ENCODE results near the gene PPM1M.
A peak's percentile ranks its signal among the peaks of the same experiment; 100 is the strongest.

Gene PPM1M, protein sequence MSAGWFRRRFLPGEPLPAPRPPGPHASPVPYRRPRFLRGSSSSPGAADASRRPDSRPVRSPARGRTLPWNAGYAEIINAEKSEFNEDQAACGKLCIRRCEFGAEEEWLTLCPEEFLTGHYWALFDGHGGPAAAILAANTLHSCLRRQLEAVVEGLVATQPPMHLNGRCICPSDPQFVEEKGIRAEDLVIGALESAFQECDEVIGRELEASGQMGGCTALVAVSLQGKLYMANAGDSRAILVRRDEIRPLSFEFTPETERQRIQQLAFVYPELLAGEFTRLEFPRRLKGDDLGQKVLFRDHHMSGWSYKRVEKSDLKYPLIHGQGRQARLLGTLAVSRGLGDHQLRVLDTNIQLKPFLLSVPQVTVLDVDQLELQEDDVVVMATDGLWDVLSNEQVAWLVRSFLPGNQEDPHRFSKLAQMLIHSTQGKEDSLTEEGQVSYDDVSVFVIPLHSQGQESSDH

DNA sequence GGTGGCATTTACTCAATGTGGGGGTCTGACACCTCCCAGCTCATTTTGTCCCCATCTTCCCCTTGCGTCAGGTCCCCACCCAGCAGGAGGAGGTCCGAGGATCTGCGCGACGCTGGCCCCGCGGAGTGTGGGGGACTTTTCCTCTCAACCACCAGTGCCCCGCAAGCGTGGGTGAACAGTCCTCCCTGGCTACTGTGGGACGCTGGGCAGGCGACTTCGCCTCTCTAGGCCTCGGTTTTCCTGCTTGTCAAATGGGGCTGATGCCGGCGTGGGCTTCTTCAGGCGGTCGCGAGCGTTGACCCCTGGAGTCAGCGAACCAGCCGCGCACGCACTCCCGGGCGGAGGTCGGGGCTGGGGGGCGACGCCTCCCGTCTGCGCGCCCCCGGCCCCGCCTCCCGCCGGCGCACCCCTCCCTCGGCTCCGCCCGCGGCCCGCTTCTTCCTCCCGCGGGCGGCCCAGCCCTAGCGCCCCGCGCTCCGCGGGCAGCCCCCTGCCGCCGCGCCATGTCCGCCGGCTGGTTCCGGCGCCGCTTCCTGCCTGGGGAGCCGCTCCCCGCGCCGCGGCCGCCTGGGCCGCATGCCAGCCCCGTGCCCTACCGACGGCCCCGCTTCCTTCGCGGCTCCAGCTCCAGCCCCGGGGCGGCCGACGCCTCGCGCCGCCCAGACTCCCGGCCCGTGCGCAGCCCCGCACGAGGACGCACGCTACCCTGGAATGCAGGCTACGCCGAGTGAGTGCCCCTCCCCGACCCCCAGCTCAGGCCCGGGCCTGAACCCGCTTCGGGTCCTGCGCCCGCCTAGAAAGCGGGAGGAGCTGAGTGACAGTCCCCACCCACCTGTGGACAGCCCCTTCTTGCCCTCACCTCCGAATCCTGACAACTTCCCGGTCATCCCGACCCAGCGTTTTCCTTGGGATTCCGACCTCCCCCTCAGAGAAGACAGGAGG is at the start of gene PPM1M:
Gene PPM1M, plus strand, starts transcription at position 438 of the 942 bp plus-strand sequence. Its CDS starts 66 bp downstream, at position 504.
- no peak for DNase-seq

DNA sequence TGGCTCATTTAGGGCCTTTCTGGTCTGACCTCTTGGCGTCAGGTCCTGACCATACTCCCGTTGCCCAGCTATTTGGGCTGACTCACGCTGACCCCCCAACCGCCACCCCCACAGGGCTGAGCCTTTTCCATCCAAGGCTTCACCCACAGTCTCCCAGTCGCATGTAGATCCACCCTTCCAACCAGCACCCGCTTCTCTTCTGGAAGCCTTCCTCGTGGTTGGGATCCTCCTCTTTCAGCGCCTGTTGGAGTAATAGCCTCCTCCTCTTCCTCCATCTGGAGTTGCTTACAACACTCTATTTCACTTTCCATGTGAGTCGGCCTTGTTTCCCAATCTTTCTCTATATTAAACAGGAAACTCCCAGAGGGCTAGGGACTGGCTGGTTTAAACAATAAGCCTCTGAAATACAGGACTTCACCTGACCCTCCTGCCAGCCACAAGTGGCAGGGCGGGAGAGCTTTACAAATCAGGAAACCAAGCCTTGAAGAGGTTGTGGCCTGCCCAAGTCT is 49.7 kb upstream of the PPM1M start:
- DNase-seq = no peak

DNA sequence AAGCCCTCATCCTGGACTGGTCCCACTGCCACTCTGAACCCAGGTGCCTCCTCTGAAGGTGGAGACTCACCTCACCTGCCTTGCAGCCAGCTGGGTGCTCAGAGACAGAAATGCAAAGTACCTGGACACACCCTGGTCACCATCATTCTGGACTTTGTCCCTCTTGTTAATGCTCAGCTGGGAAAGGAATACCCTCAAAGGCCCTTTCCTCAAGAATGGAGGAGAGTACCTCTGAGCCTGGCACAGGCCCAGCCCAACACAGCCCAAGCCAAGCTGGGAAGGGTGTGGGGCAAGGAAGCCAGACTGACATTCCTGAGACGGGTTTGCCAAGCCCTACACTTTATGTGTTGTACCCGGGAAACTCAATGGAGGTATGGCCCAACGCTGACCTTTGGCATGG is 48.6 kb upstream of the PPM1M start:
- DNase-seq = no peak

DNA sequence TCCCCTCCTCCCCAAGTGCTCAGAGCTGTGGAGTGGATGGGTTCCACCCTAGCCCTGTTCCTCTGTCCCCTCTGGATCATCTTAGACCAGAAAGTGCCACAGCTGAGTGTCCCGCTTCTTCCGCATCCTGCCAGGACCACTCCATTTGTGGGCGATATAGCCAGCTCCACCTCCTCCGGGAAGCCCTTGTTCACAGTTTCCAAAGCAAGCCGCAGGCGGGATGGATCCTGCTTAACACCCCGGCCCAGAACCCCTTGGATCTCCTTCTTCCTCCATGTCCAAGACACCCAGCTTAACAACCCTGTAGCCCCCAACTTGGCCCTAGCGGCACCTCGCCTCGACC is 48.1 kb upstream of the PPM1M start:
- no peak for DNase-seq

DNA sequence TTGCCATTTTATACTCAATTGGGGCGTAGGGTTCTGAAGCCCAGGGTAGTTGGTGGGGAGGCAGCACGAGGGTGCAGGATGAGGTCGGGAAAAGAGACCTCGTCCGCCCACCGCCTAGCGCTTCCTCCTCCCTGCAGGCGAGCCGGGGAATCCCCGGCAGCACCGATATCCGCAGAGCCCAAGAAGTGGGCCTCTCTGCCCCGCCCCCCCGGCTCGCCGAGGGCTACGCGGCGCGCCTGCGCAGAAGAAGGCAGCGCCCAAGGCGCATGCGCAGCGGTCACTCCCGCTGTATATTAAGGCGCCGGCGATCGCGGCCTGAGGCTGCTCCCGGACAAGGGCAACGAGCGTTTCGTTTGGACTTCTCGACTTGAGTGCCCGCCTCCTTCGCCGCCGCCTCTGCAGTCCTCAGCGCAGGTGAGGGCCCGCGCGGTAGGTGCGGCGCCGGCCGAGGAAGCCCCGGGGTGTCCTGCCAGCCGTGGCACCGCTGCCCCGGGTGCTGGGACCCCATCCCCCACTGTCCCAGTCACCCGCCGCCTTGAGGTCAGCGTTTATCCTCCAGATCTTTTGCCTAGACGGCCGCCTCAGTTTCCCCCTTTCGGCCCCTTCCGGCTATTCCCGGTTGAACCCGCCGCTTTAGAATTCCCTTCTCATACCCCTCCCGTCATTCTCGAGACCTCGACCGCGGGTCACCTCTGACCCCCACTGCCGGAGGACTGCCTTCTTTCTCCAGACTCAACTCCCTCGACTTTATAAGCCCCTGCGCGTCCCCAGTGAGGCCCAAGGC is 47.5 kb upstream of the PPM1M start, which contains the start of gene ALAS1:
Gene ALAS1, plus strand, starts transcription at position 319 of the 784 bp plus-strand sequence. CDS start 1,082 bp downstream, outside the sequence.
- DNase-seq = peak; percentile 41

DNA sequence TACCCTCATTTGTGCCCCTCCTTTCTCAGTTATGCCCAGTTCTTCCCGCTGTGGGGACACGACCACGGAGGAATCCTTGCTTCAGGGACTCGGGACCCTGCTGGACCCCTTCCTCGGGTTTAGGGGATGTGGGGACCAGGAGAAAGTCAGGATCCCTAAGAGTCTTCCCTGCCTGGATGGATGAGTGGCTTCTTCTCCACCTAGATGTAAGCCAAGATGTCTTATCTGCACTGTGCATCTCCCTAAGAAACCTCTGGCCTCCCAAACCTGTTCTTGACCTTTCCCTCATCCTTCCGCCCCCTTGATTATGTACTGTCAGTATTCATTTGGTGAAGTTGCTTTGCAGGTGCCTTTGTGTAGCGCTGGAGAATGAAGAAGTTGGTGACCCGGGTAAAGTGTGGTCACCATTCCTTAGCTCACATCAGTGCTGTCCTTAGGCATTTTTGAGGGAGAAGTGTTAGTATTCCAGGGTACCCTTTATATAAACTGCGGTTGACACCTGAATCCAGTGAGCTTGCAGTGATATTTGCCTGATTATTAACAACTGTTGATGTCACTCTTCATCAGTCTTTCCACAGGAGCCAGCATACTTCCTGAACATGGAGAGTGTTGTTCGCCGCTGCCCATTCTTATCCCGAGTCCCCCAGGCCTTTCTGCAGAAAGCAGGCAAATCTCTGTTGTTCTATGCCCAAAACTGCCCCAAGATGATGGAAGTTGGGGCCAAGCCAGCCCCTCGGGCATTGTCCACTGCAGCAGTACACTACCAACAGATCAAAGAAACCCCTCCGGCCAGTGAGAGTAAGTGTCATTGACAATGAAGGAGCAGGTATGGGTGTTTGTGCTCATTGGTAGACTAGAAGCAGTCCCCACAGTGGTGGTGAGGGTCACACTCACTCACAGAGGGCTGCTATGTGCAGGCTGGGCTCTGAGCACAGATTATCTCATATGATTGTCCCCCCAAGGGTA is 46.6 kb upstream of the PPM1M start:
- DNase-seq = no peak

DNA sequence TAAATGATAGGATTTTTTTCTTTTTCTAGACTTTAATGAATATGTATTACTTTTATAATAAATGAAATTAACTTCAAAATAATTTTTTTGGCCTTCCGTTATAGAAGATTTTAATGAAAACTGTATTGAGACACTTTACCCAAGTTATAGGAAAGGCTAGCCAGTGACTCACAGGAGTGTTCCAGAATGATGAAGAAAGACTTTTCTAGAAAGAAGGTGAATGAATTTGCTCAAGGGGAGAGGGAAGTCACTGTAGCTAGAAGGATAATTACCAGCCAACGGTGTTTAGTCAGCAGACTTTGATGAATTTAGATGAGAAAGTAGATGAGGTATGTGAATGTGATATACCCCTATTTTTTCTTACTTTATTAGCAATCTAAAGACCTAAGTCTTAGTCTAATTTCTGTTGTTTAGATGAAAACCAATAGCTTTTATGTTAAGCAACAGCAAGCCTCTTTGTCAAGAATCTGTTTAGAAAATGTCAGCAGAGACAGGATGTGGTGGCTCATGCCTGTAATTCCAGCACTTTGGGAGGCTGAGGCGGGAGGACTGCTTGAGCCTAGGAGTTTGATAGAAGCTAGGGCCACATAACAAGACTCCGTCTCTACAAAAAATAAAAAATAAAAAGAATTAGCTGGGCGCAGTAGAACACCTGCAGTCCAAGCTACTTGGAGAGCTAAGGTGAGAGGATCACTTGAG is 44.4 kb upstream of the PPM1M start:
- no peak for DNase-seq

DNA sequence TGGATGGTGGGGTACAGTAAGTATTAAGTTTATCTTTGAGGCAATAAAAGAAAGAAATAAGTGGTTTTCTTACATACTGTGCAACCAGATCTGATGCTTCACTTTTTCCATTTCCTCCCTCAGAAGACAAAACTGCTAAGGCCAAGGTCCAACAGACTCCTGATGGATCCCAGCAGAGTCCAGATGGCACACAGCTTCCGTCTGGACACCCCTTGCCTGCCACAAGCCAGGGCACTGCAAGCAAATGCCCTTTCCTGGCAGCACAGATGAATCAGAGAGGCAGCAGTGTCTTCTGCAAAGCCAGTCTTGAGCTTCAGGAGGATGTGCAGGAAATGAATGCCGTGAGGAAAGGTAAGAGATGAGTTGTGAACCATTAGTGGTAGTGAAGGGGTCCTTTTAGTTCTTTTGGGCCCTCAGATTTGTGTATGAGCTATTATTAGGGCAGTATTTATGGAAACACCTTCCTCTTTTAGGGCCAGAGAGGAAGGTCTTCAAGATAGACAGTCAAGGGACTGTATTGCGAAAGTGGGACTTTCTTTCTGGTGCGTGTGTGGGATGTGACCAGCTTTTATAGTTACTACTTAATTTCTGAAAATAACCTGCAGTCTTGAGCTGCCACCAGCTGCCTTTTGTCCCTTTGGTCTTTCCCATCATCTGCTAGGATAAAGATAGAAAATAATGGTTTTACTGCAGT is 43.0 kb upstream of the PPM1M start:
- no peak for DNase-seq

DNA sequence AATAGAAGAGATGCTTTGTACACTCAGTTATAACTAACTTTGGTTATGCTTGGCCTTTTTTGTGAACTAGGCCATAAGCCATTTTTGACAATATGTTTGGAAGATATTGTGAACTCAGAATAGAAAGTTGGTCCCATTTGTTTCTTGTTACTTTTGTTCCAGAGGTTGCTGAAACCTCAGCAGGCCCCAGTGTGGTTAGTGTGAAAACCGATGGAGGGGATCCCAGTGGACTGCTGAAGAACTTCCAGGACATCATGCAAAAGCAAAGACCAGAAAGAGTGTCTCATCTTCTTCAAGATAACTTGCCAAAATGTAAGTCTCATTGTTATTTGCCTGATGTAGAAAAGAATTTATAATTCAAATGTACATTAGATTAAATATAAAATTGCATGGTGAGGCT is 41.9 kb upstream of the PPM1M start:
- no peak for DNase-seq

DNA sequence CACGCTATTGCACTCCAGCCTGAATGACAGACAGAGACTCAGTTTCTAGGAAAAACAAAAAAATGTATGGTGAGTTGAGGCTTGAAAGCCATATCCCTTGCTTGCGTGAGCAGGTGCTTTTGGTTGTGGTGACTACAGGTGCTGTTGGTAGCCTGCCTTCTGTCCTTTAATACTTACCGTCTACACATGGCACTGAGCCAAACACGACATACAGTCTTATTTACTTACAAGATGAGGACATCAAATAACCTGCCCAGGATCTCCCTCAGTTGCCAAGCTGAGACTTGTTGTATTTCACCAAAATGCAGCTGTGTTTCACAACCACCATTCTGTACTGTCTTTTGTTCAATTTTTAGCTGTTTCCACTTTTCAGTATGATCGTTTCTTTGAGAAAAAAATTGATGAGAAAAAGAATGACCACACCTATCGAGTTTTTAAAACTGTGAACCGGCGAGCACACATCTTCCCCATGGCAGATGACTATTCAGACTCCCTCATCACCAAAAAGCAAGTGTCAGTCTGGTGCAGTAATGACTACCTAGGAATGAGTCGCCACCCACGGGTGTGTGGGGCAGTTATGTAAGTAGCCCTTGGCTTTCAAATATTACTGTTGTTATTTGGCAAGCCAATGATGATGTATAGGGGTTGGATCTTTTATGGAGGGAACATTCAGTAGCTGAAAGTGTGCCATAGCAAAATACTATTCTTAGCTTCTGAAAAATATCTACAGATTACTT is 41.1 kb upstream of the PPM1M start:
- no peak for DNase-seq

DNA sequence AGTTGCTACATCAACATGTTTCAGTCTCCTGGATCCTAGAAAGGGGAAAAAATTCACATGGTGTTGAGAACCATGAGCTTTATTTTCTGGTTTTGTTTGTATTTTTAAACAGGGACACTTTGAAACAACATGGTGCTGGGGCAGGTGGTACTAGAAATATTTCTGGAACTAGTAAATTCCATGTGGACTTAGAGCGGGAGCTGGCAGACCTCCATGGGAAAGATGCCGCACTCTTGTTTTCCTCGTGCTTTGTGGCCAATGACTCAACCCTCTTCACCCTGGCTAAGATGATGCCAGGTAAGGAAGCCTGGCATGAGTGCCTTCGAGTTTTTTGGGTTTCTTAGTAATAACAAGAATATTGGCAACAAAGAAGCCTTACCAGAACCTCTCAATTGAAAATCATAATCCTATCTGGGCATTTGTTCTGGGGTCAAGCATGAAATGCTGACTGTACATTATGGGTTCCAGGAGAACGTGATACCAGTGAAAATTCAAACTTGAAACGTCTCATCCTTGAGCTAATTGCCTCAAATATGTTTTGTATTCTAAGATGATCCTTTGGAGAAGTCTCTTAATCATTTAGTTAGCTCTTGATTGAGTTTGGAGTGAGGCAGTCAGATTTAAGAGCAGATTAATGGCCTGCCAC is 39.7 kb upstream of the PPM1M start:
- DNase-seq = no peak

DNA sequence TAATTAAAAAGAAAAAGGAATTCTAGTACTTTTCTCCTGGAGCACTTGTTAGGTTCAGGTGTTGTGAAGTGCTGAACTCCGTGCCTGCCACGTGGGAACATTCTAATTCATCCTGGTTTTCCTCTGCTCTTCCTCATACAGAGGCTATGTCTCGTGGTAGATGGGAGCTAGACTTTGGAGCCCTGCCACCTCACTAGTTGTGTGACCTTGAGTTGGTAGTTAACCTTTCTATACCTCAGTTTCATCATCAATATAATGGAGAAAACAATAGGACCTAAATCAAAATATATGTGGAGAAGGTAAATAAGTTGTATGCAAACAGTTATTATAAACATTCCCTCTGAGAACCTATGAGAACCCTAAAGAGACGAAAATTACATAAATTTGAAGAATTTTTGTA is 37.0 kb upstream of the PPM1M start:
- no peak for DNase-seq

DNA sequence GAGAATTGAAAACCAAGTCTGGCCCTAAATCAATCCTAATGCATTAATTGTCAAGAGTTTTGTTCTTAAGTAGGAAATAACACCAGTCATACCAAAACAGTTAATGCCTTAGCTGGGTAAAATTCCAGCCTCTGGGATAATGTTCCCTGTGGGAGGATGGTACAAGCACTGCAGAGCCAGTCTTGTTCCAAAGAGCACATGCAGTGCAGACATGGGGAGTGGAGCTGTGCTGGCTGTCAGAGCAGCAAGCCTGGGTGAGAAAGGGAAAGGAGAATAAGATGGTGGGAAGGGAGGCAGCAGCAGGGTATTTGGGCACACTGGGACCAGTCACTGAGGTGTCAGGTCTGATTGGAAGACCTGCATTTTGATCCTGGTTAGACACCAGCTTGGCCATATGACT is 35.5 kb upstream of the PPM1M start:
- no peak for DNase-seq

DNA sequence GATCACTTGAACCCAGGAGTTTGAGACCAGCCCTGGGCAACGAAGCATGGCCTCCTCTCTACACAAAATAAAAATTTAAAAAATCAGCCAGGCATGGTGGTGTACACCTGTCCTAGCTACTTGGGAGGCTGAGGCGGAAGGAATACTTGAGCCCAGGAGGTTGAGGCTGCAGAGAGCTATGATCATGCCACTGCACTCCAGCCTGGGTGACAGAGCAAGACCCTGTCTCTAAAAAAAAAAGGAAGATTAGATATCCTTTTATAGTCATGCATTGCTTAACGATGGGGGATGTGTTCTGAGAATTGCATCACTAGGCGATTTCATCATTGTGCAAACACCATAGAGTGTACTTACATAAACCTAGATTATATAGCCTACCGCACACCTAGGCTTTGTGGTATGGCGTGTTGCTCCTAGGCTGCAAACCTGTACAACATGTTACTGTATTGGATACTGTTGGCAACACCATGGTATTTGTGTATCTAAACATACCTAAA is 35.0 kb upstream of the PPM1M start:
- no peak for DNase-seq

DNA sequence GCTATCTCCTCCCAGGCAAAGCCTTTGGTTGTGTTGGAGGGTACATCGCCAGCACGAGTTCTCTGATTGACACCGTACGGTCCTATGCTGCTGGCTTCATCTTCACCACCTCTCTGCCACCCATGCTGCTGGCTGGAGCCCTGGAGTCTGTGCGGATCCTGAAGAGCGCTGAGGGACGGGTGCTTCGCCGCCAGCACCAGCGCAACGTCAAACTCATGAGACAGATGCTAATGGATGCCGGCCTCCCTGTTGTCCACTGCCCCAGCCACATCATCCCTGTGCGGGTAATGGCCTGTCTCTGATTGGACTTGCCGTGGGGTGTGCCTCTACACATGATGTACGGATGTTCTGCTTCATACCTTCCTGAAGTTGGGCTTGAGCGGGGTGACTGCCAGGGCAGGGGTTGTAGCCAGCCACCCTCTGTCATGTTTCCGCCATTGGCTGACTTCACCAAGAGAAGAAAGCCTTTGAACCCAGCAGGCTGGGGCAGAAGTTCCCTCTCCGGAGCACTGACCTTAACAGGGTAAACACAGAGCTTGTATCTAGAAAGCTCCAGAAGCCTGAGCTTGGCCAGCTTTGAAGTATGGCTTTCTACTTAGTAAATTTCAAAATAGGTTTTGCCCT is 34.2 kb upstream of the PPM1M start:
- DNase-seq = no peak

DNA sequence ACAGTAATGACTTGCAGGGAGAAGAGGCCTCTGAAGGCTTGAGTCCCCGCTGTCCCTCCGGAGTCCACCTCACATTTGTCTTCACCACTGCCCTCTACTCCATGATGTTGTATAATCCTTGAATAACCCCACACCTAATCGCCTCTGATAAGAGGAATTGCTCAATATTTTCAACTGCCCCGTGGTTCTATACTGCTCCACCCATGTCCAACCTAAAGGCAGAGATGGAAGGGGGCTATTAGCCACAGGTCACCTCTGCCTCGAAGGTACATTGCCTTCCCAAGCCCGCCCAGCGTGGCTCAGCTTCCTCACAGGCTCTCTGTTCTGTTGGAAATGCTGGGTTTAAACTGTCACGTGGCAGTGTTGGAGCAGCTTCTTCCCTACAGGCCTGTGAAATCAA is 32.6 kb upstream of the PPM1M start:
- DNase-seq = no peak

DNA sequence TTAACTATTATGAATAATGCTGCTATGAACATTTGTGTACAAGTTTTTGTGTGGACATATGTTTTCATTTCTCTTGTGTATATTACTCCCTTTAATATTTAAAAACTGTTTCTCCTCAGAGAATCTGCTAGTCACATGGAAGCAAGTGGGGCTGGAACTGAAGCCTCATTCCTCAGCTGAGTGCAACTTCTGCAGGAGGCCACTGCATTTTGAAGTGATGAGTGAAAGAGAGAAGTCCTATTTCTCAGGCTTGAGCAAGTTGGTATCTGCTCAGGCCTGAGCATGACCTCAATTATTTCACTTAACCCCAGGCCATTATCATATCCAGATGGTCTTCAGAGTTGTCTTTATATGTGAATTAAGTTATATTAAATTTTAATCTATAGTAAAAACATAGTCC is 31.7 kb upstream of the PPM1M start:
- DNase-seq = no peak

DNA sequence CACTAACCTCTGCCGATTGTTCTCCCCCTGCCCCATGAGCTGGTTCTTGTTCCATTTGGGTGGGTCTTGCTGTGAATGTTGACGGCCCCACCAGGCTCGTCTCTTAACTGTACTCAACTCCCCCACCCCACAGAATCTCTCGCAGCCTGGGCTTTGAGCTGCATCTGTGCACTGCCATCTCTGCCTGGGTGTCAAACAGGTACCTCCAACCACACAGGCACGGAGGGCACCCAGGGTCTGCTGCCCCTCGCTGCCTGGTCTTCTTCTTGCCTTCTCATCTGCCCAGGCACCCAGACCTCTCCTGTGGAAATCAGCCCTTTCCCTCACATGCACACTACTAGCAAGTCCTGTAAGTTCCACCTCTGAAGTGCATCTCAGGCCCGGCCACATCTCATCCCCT is 30.2 kb upstream of the PPM1M start:
- no peak for DNase-seq
